HepG2 (cell line): ENCODE data around the gene ANO6. TPM values are rescaled to one million over a fixed set of nuclear protein-coding genes. Genes with fewer than 3 reads are reported as not detected.

ENCODE experiments used
- ATAC-seq: fragments of 200-7000 bp; cut with Tn5 transposase; 3 replicates; pipeline ENCODE4 v1.9.1; 2020; ENCODE audit warnings: mild to moderate bottlenecking, moderate library complexity
- BruUV-seq: library from RNA; stranded (reverse); fragments of 400-500 nt; replicated peaks from 2 replicates; lab custom pipeline; 2021; lab: Mats Ljungman, UMichigan
- CTCF ChIA-PET: fragments of 300-600 bp; formaldehyde crosslinking; extraction: SDS; loops from one replicate; lab custom pipeline; 2021; ENCODE audit warnings: low total read pairs, inconsistent platforms, low intra/inter-chr PET ratio; lab: Yijun Ruan, JAX
- POLR2A ChIA-PET: fragments of 350-600 bp; sonication (Branson Sonifier 250); formaldehyde crosslinking; loops from one replicate; lab custom pipeline; 2020; ENCODE audit warnings: antibody characterized with exemption, inconsistent platforms; lab: Yijun Ruan, JAX
- DNase-seq: peaks from one replicate; pipeline ENCODE4 v3.0.0-alpha.2; 2015; ENCODE audit warnings: low spot score
- FAIRE-seq: peaks from 3 replicates; lab custom pipeline; 2011; peaks lifted over from hg19 to GRCh38; lab: Jason Lieb, UNC
- H2AFZ ChIP-seq: one replicate; pipeline ENCODE4 v1.6.1; 2011; ENCODE audit warnings: low read length, inconsistent platforms
- H3K27ac ChIP-seq: fragments of 300-600 bp; 3 replicates; pipeline ENCODE4 v1.8.0; 2011; ENCODE audit warnings: mixed run types, mild to moderate bottlenecking, mixed read lengths, low read length, inconsistent platforms; ENCODE audit not compliant: insufficient read depth; ENCODE audit errors: extremely low read length
- H3K27me3 ChIP-seq, 2 experiments: fragments of 200-600 bp in 1 of 2; 2 replicates in 1 of 2; 3 replicates in 1 of 2; pipeline versions ENCODE4 v1.6.0 to v1.8.0; 2011; ENCODE audit warnings: low read length in 2 of 2, mild to moderate bottlenecking in 2 of 2, moderate library complexity in 2 of 2, inconsistent platforms in 1 of 2; ENCODE audit not compliant: insufficient read depth in 2 of 2, control insufficient read depth in 1 of 2
- H3K36me3 ChIP-seq, 2 experiments: fragments of 200-600 bp in 1 of 2; replicated peaks in 1 of 2; 2 replicates in 1 of 2; 3 replicates in 1 of 2; pipeline versions ENCODE4 v1.5.1 to v1.8.0; 2011; ENCODE audit warnings: low read length in 2 of 2, inconsistent platforms in 1 of 2; ENCODE audit not compliant: insufficient read depth in 2 of 2, control insufficient read depth in 1 of 2
- H3K4me1 ChIP-seq: 2 replicates; pipeline ENCODE4 v1.5.1; 2012; ENCODE audit warnings: low read length, inconsistent platforms; ENCODE audit not compliant: insufficient read depth
- H3K4me2 ChIP-seq: 2 replicates; pipeline ENCODE4 v1.6.0; 2011; ENCODE audit warnings: low read depth, low read length, inconsistent platforms
- H3K4me3 ChIP-seq, 3 experiments: fragments of 200-600 bp in 1 of 3; sonication (generic), shearing (Covaris generic) in 1 of 3; replicated peaks in 1 of 3; 2 replicates each; pipeline ENCODE4 v1.5.1; 2011 to 2016; ENCODE audit warnings: low read length in 3 of 3, inconsistent platforms in 2 of 3, low read depth in 2 of 3, mild to moderate bottlenecking in 2 of 3, control low read depth in 1 of 3, mixed read lengths in 1 of 3; ENCODE audit not compliant: insufficient read depth in 1 of 3
- H3K79me2 ChIP-seq: one replicate; pipeline ENCODE4 v1.6.1; 2011; ENCODE audit warnings: low read length, inconsistent platforms; ENCODE audit not compliant: insufficient read depth
- H3K9ac ChIP-seq: 2 replicates; pipeline ENCODE4 v1.6.0; 2011; ENCODE audit warnings: mild to moderate bottlenecking, low read depth, low read length, inconsistent platforms; ENCODE audit not compliant: insufficient read depth
- H3K9me3 ChIP-seq: 2 replicates; pipeline ENCODE4 v1.5.1; 2012; ENCODE audit warnings: mild to moderate bottlenecking, low read length
- H4K20me1 ChIP-seq: 2 replicates; pipeline ENCODE4 v1.6.0; 2011; ENCODE audit warnings: inconsistent platforms, mild to moderate bottlenecking, low read length, moderate library complexity; ENCODE audit not compliant: insufficient read depth
- DNMT1 ChIP-seq: sonication (generic); formaldehyde crosslinking; IDR thresholded peaks from 2 replicates; pipeline ENCODE4 v1.5.1; 2020; ENCODE audit warnings: mild to moderate bottlenecking, missing genetic modification reagents
- DPF2 ChIP-seq: sonication (generic); formaldehyde crosslinking; IDR thresholded peaks from 2 replicates; pipeline ENCODE4 v1.4.0; 2020; ENCODE audit warnings: mild to moderate bottlenecking, low read depth, missing genetic modification reagents, borderline replicate concordance
- HES4 ChIP-seq: sonication (generic); formaldehyde crosslinking; IDR thresholded peaks from 2 replicates; pipeline ENCODE4 v1.9.0; 2021; ENCODE audit warnings: mild to moderate bottlenecking, missing genetic modification reagents, borderline replicate concordance
- HNRNPK ChIP-seq: fragments of 200-400 bp; formaldehyde crosslinking; IDR thresholded peaks from 2 replicates; pipeline ENCODE4 v1.6.1; 2018; ENCODE audit warnings: low read length, low read depth, moderate library complexity, mild to moderate bottlenecking; ENCODE audit not compliant: poor library complexity, severe bottlenecking
- NFRKB ChIP-seq: fragments of 450-650 bp; IDR thresholded peaks from 2 replicates; pipeline ENCODE4 v1.6.1; 2017
- PITX1 ChIP-seq: sonication (generic); formaldehyde crosslinking; IDR thresholded peaks from 2 replicates; pipeline ENCODE4 v1.5.1; 2020; ENCODE audit warnings: mild to moderate bottlenecking, missing genetic modification reagents
- SIX4 ChIP-seq: sonication (generic); formaldehyde crosslinking; IDR thresholded peaks from 2 replicates; pipeline ENCODE4 v1.4.0; 2020; ENCODE audit warnings: missing genetic modification reagents
- SRSF9 ChIP-seq: fragments of 200-400 bp; formaldehyde crosslinking; IDR thresholded peaks from 2 replicates; pipeline ENCODE4 v1.6.1; 2018; ENCODE audit warnings: borderline replicate concordance, mild to moderate bottlenecking, low read depth, low read length; ENCODE audit not compliant: insufficient read depth, poor library complexity, severe bottlenecking
- XRCC5 ChIP-seq: fragments of 200-400 bp; formaldehyde crosslinking; optimal IDR thresholded peaks from 2 replicates; pipeline ENCODE3; 2017; ENCODE audit warnings: mild to moderate bottlenecking, low read length
- ZBTB2 ChIP-seq: sonication (generic); formaldehyde crosslinking; IDR thresholded peaks from 2 replicates; pipeline ENCODE4 v1.8.0; 2022; ENCODE audit warnings: low read depth, missing genetic modification reagents
- ZFP82 ChIP-seq: sonication (generic); formaldehyde crosslinking; IDR thresholded peaks from 2 replicates; pipeline ENCODE4 v1.5.1; 2020; ENCODE audit warnings: mild to moderate bottlenecking, missing genetic modification reagents, borderline replicate concordance
- ZFX ChIP-seq: sonication (generic); formaldehyde crosslinking; IDR thresholded peaks from 2 replicates; pipeline ENCODE4 v1.4.0; 2020; ENCODE audit warnings: mild to moderate bottlenecking, low read depth, missing genetic modification reagents, moderate library complexity
- WGBS: methylation state at CpG from one replicate; pipeline ENCODE4 v1.1.6; 2017; ENCODE audit warnings: low lambda C conversion rate; 5-methylcytosine and 5-hydroxymethylcytosine counted together
- in situ Hi-C: cut with HindIII; loops from 2 replicates; pipeline ENCODE4 v1.10.0; 2017; ENCODE audit warnings: low pct_unique_long_range_greater_than_20kb; ENCODE audit not compliant: extremely low pct_ligation_motif_present
- intact Hi-C: fragments of 100-400 bp; cut with micrococcal nuclease; formaldehyde crosslinking; loops from one replicate; pipeline ENCODE4 v1.10.0; 2022; ENCODE audit not compliant: unreplicated experiment
- polyA plus RNA-seq, 8 experiments: library from polyadenylated mRNA; depleted of rRNA in 3 of 8; stranded (reverse) in 7 of 8; unstranded in 1 of 8; fragments of >200 nt; fragmentation: Illumina TruSeq in 4 of 8; extraction: Trizol in 4 of 8; gene quantifications; 2 replicates each; pipeline versions ENCODE4 v1.2.1 to v1.2.3, GENCODE V29; 2011 to 2016; ENCODE audit warnings: low read depth in 4 of 8, missing spikeins in 1 of 8, mixed read lengths in 1 of 8; ENCODE audit not compliant: insufficient read depth in 1 of 8
- total RNA-seq, 5 experiments: library from RNA; depleted of rRNA; stranded (reverse); fragments of >200 nt; fragmentation: Illumina TruSeq; extraction: Trizol; gene quantifications; 2 replicates each; pipeline ENCODE4 v1.2.3, GENCODE V29; 2016; ENCODE audit warnings: low read depth in 1 of 5
- TF ChIP-seq, protein P1 (sequence below): sonication (generic); formaldehyde crosslinking; IDR thresholded peaks from 2 replicates; pipeline ENCODE4 v1.5.1; 2020; ENCODE audit warnings: missing genetic modification reagents, mild to moderate bottlenecking, borderline replicate concordance

ANO6 gene
- total and polyA plus RNA-seq, 2 of the 13 experiments (the other 11 are each of a cell fraction or from before 2014, with no cell fraction given): 37.8 to 57.1 TPM

DNA sequence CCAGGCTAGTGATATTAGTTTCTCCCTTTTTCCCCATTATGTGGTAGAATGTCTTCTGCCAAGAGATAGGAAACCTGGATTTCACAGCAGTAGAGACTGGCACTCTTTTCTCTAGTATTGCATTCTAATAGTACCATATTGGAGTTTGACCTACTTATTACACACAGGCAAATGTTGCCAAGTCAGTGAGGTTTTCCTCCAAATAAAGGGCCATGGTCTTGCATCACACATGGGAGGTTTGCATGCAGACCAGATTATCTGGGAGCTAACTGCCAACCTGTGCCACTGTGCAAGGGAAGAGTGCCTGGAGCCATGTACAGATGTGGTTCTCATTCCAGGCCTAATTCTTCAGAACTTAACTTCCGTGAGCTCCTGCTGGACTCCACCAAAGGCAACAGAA is 113.3 kb downstream of the ANO6 start:
- DNase-seq (no peak), ATAC-seq (no peak), FAIRE-seq (no peak)
- ChIA-PET CTCF (no interaction called here), POLR2A (no interaction called here)
- Histone ChIP-seq H3K9me3 (no peaks in the 10 kb centered on the region), H2AFZ (no peak overlapping the region), H3K9ac (no peak overlapping the region), H3K4me3 (no peak overlapping the region), H3K4me1 (0 out of 2 replicates have a peak, but pooled peaks cover 5% of the 10 kb centered on the region), H3K36me3 (peaks cover 4 to 5% of the 10 kb centered on the region in 2 experiments; a peak in 4 of 5 replicates), H3K4me2 (no peak overlapping the region), H4K20me1 (no peaks in the 10 kb centered on the region), H3K79me2 (no peaks in the 10 kb centered on the region), H3K27ac (no peak overlapping the region), H3K27me3 (no peaks in the 10 kb centered on the region)
- intact Hi-C loops (no loop called here), in situ Hi-C loops (no loop called here)
- BruUV-seq: no TSS peak
- 100% methylated on average over 1 of the region's 1 CpG for WGBS
- TF ChIP-seq SIX4 (CRISPR knock-in tag) (no peak), ZFX (CRISPR knock-in tag) (no peak), XRCC5 (no peak), HNRNPK (no peak), DPF2 (CRISPR knock-in tag) (no peak), PITX1 (CRISPR knock-in tag) (no peak), DNMT1 (CRISPR knock-in tag) (no peak), SRSF9 (no peak), ZFP82 (CRISPR knock-in tag) (no peak), HES4 (CRISPR knock-in tag) (no peak), ZBTB2 (CRISPR knock-in tag) (no peak), NFRKB (no peak)
- TF ChIP-seq, protein P1, sequence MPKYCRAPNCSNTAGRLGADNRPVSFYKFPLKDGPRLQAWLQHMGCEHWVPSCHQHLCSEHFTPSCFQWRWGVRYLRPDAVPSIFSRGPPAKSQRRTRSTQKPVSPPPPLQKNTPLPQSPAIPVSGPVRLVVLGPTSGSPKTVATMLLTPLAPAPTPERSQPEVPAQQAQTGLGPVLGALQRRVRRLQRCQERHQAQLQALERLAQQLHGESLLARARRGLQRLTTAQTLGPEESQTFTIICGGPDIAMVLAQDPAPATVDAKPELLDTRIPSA: no peak
